Spinal cord (tissue), 10 donors: ENCODE results near the gene BTRC. TPM values are rescaled to one million over a fixed set of nuclear protein-coding genes. Genes with fewer than 3 reads are reported as not detected.
"Not testable (repeated sequence)": the region's sequence is repeated elsewhere in the genome, so short reads cannot be mapped to it uniquely, and the experiment has no call there.

Experiments used
- DNase-seq, 6 donors: peaks; one replicate each; pipeline versions ENCODE4 v3.0.0 to v3.0.0-alpha.2; 2013 to 2015; ENCODE audit warnings: low spot score in 6 of 6, low read depth in 4 of 6
- H3K27ac ChIP-seq: one replicate; pipeline ENCODE4 v1.5.1; 2013; ENCODE audit warnings: low read depth, low read length, control low read depth
- H3K27me3 ChIP-seq: one replicate; pipeline ENCODE4 v1.6.1; 2013; ENCODE audit warnings: low read length; ENCODE audit not compliant: control insufficient read depth, insufficient read depth
- H3K36me3 ChIP-seq: one replicate; pipeline ENCODE4 v1.6.1; 2013; ENCODE audit warnings: low read length; ENCODE audit not compliant: control insufficient read depth, insufficient read depth
- H3K4me1 ChIP-seq: one replicate; pipeline ENCODE4 v1.6.1; 2013; ENCODE audit warnings: low read length; ENCODE audit not compliant: control insufficient read depth, insufficient read depth
- H3K4me3 ChIP-seq: one replicate; pipeline ENCODE4 v1.5.1; 2013; ENCODE audit warnings: low read depth, low read length, control low read depth
- H3K9me3 ChIP-seq: one replicate; pipeline ENCODE4 v1.6.1; 2013; ENCODE audit warnings: low read length; ENCODE audit not compliant: control insufficient read depth, insufficient read depth
- WGBS: methylation state at CpG from one replicate; pipeline ENCODE4 v1.1.5; 2013; ENCODE audit warnings: missing lambda C conversion rate; ENCODE audit not compliant: insufficient coverage; 5-methylcytosine and 5-hydroxymethylcytosine counted together
- polyA plus RNA-seq, 2 donors: library from polyadenylated mRNA; unstranded; fragments of 120-200 nt; gene quantifications; one replicate each; pipeline ENCODE4 v1.2.1, GENCODE V29; 2013; ENCODE audit not compliant: insufficient read length in 2 of 2
- total RNA-seq, 2 donors: library from RNA; depleted of rRNA in 1 of 2; stranded (reverse); fragments of 120-200 nt in 1 of 2; fragments of >200 nt in 1 of 2; gene quantifications; one replicate each; pipeline versions ENCODE4 v1.2.3 to v1.2.4, GENCODE V29; 2013 to 2014
- donor health status: healthy.

BTRC gene
- total and polyA plus RNA-seq, 4 donors = 20.1 to 41.5 (median 36.5) TPM

- WGBS = no CpG with 5 or more reads among the region's 4 CpGs
- Histone ChIP-seq H3K4me3 (no peak overlapping the region), H3K27ac (no peak overlapping the region), H3K9me3 (no peaks in the 10 kb centered on the region), H3K27me3 (no peaks in the 10 kb centered on the region), H3K4me1 (no peaks in the 10 kb centered on the region), H3K36me3 (no peaks in the 10 kb centered on the region)
- no peak for DNase-seq
These were observed 16.1 kb upstream of the BTRC start for GRCh38 chr10:101337836-101338235.

GRCh38 chr10:101341438-101341837 is 12.5 kb upstream of the BTRC start:
- no peaks in the 10 kb centered on the region for H3K9me3 ChIP-seq
- no peaks in the 10 kb centered on the region for H3K4me1 ChIP-seq
- H3K27me3 ChIP-seq = no peaks in the 10 kb centered on the region
- no peak overlapping the region for H3K4me3 ChIP-seq
- no peak overlapping the region for H3K27ac ChIP-seq
- DNase-seq = no peak
- H3K36me3 ChIP-seq = no peaks in the 10 kb centered on the region

- Histone ChIP-seq H3K27me3 (no peaks in the 10 kb centered on the region), H3K27ac (no peak overlapping the region), H3K4me1 (no peaks in the 10 kb centered on the region), H3K36me3 (no peaks in the 10 kb centered on the region), H3K4me3 (no peak overlapping the region), H3K9me3 (no peaks in the 10 kb centered on the region)
- 100% methylated on average over 1 of the region's 3 CpGs for WGBS
- DNase-seq = no peak
These were observed 7.8 kb upstream of the BTRC start for GRCh38 chr10:101346177-101346576.

- no peaks in the 10 kb centered on the region for H3K36me3 ChIP-seq
- no peak for DNase-seq
- no peaks in the 10 kb centered on the region for H3K9me3 ChIP-seq
- H3K4me1 ChIP-seq = peaks cover 7% of the 10 kb centered on the region
- no peaks in the 10 kb centered on the region for H3K27me3 ChIP-seq
- WGBS = 92% methylated on average over 2 of the region's 3 CpGs
- no peak overlapping the region for H3K4me3 ChIP-seq
- H3K27ac ChIP-seq = no peak overlapping the region
These were observed 2.9 kb upstream of the BTRC start for GRCh38 chr10:101351017-101351416.

GRCh38 chr10:101351477-101351876 is 2.5 kb upstream of the BTRC start:
- Histone ChIP-seq H3K36me3 (no peaks in the 10 kb centered on the region), H3K27me3 (no peaks in the 10 kb centered on the region), H3K27ac (no peak overlapping the region), H3K4me1 (peaks cover 7% of the 10 kb centered on the region), H3K4me3 (no peak overlapping the region), H3K9me3 (no peaks in the 10 kb centered on the region)
- DNase-seq = no peak

GRCh38 chr10:101352857-101353256 is 1.1 kb upstream of the BTRC start:
- not testable (repeated sequence) for H3K4me3 ChIP-seq, H3K27ac ChIP-seq, H3K36me3 ChIP-seq, H3K4me1 ChIP-seq, H3K27me3 ChIP-seq, DNase-seq, H3K9me3 ChIP-seq
- 97% methylated on average over 5 of the region's 10 CpGs for WGBS

GRCh38 chr10:101354328-101355071 is 535 bp downstream of the BTRC start:
- peak overlapping the region; percentile 92 for H3K27ac ChIP-seq
- peaks cover 4% of the 10 kb centered on the region for H3K36me3 ChIP-seq
- no peaks in the 10 kb centered on the region for H3K9me3 ChIP-seq
- H3K4me3 ChIP-seq = peak overlapping the region; percentile 87
- DNase-seq = peak; percentile 35 to 91 (median 61)
- H3K27me3 ChIP-seq = no peaks in the 10 kb centered on the region
- under 1% methylated on average over 29 of the region's 29 CpGs for WGBS
- H3K4me1 ChIP-seq = peaks cover 7% of the 10 kb centered on the region

GRCh38 chr10:101355072-101355706 is 1.2 kb downstream of the BTRC start:
- no peaks in the 10 kb centered on the region for H3K27me3 ChIP-seq
- DNase-seq = no peak
- peak overlapping the region; percentile 87 for H3K4me3 ChIP-seq
- no peaks in the 10 kb centered on the region for H3K9me3 ChIP-seq
- WGBS = 15% methylated on average over 3 of the region's 6 CpGs
- H3K27ac ChIP-seq = peak overlapping the region; percentile 92
- peaks cover 7% of the 10 kb centered on the region for H3K4me1 ChIP-seq
- peaks cover 4% of the 10 kb centered on the region for H3K36me3 ChIP-seq

GRCh38 chr10:101356132-101356531 is 2.2 kb downstream of the BTRC start:
- peaks cover 7% of the 10 kb centered on the region for H3K4me1 ChIP-seq
- WGBS = 100% methylated on average over 2 of the region's 5 CpGs
- DNase-seq = no peak
- no peak overlapping the region for H3K27ac ChIP-seq
- no peak overlapping the region for H3K4me3 ChIP-seq
- H3K9me3 ChIP-seq = no peaks in the 10 kb centered on the region
- peaks cover 7% of the 10 kb centered on the region for H3K36me3 ChIP-seq
- H3K27me3 ChIP-seq = no peaks in the 10 kb centered on the region

- no peak overlapping the region for H3K27ac ChIP-seq
- no CpG with 5 or more reads among the region's 4 CpGs for WGBS
- H3K4me3 ChIP-seq = no peak overlapping the region
- H3K36me3 ChIP-seq = peaks cover 7% of the 10 kb centered on the region
- H3K9me3 ChIP-seq = no peaks in the 10 kb centered on the region
- peaks cover 7% of the 10 kb centered on the region for H3K4me1 ChIP-seq
- no peak for DNase-seq
- H3K27me3 ChIP-seq = no peaks in the 10 kb centered on the region
These were observed 4.0 kb downstream of the BTRC start for GRCh38 chr10:101357958-101358357.
